HCT116 (cell line): Measurements from ENCODE around the gene CD9. TPM values are rescaled to one million over a fixed set of nuclear protein-coding genes. Genes with fewer than 3 reads are reported as not detected.

Experiments used
- ATAC-seq: fragments of 200-7000 bp; cut with Tn5 transposase; 2 replicates; pipeline ENCODE4 v1.9.1; 2020; ENCODE audit warnings: mild to moderate bottlenecking, moderate library complexity
- BruUV-seq: library from RNA; stranded (reverse); fragments of 400-500 nt; replicated peaks from 2 replicates; lab custom pipeline; 2021; lab: Mats Ljungman, UMichigan
- CTCF ChIA-PET: fragments of 300-600 bp; sonication (Branson Sonifier 250); formaldehyde crosslinking; loops from one replicate; lab custom pipeline; 2021; ENCODE audit warnings: antibody characterized with exemption; lab: Charles Lee
- POLR2A ChIA-PET: fragments of 300-600, 350-600 bp; sonication (Branson Sonifier 250); formaldehyde crosslinking; loops from one replicate; lab custom pipeline; 2021; ENCODE audit warnings: antibody characterized with exemption; lab: Charles Lee
- RAD21 ChIA-PET, 2 experiments: fragments of 300-600 bp; sonication (Branson Sonifier 250); formaldehyde crosslinking; loops; one replicate each; lab custom pipeline; 2023; ENCODE audit warnings: low total read pairs in 2 of 2; ENCODE audit not compliant: uncharacterized antibody in 2 of 2, unreplicated experiment in 2 of 2, low non-redundant PET in 1 of 2; lab: Charles Lee
- DNase-seq: peaks from one replicate; pipeline ENCODE4 v3.0.0-alpha.2; 2010; ENCODE audit warnings: low read depth, low spot score
- H2AFZ ChIP-seq: fragments of 200-600 bp; shearing (Covaris generic), sonication (generic); 2 replicates; pipeline ENCODE4 v1.6.1; 2017; ENCODE audit warnings: low read depth, mixed run types, mixed read lengths, antibody characterized with exemption, low read length; ENCODE audit not compliant: poor library complexity, severe bottlenecking
- H3K27ac ChIP-seq: 2 replicates; pipeline ENCODE4 v1.5.1; 2012; ENCODE audit warnings: low read depth, low read length
- H3K27me3 ChIP-seq: fragments of 200-600 bp; sonication (generic); 2 replicates; pipeline ENCODE4 v1.6.1; 2016; ENCODE audit warnings: mixed run types, low read length, mixed read lengths; ENCODE audit not compliant: insufficient read depth
- H3K36me3 ChIP-seq, 2 experiments: fragments of 200-500 bp in 1 of 2; fragments of 200-600 bp in 1 of 2; sonication (Bioruptor generic) in 1 of 2; sonication (generic) in 1 of 2; 2 replicates each; pipeline versions ENCODE4 v1.5.1 to v1.6.1; 2014 to 2016; ENCODE audit warnings: low read length in 2 of 2, inconsistent platforms in 1 of 2, mixed read lengths in 1 of 2, mixed run types in 1 of 2; ENCODE audit not compliant: insufficient read depth in 2 of 2, control insufficient read depth in 1 of 2
- H3K4me1 ChIP-seq, 2 experiments: fragments of 200-600 bp in 1 of 2; sonication (generic) in 1 of 2; 2 replicates each; pipeline versions ENCODE4 v1.5.1 to v1.6.1; 2012 to 2017; ENCODE audit warnings: low read length in 2 of 2, inconsistent platforms in 1 of 2, mild to moderate bottlenecking in 1 of 2, mixed read lengths in 1 of 2, mixed run types in 1 of 2, moderate library complexity in 1 of 2; ENCODE audit not compliant: insufficient read depth in 2 of 2, control insufficient read depth in 1 of 2
- H3K4me2 ChIP-seq: fragments of 200-600 bp; sonication (generic); 2 replicates; pipeline ENCODE4 v1.6.1; 2017; ENCODE audit warnings: mixed run types, low read length, mixed read lengths
- H3K4me3 ChIP-seq, 2 experiments: fragments of 200-600 bp in 1 of 2; sonication (generic) in 1 of 2; replicated peaks in 1 of 2; 2 replicates each; pipeline ENCODE4 v1.5.1; 2011 to 2016; ENCODE audit warnings: low read length in 2 of 2, control low read depth in 1 of 2, low read depth in 1 of 2, mild to moderate bottlenecking in 1 of 2, mixed read lengths in 1 of 2, mixed run types in 1 of 2
- H3K79me2 ChIP-seq: fragments of 200-600 bp; sonication (generic); 2 replicates; pipeline ENCODE4 v1.6.1; 2017; ENCODE audit warnings: mild to moderate bottlenecking, mixed run types, low read length, moderate library complexity, mixed read lengths; ENCODE audit not compliant: insufficient read depth
- H3K9ac ChIP-seq: fragments of 200-600 bp; sonication (generic); 2 replicates; pipeline ENCODE4 v1.6.1; 2016; ENCODE audit warnings: low read length, mixed read lengths
- H3K9me2 ChIP-seq: fragments of 200-600 bp; sonication (generic), shearing (Covaris generic); 2 replicates; pipeline ENCODE4 v1.6.1; 2017; ENCODE audit warnings: mixed run types, mild to moderate bottlenecking, moderate library complexity; ENCODE audit not compliant: insufficient read depth
- H3K9me3 ChIP-seq, 2 experiments: fragments of 200-500 bp in 1 of 2; fragments of 200-600 bp in 1 of 2; sonication (Bioruptor generic) in 1 of 2; sonication (generic) in 1 of 2; 2 replicates each; pipeline ENCODE4 v1.6.1; 2014 to 2017; ENCODE audit warnings: low read length in 2 of 2, mixed read lengths in 2 of 2, inconsistent platforms in 1 of 2, low read depth in 1 of 2, mild to moderate bottlenecking in 1 of 2, mixed run types in 1 of 2, moderate library complexity in 1 of 2; ENCODE audit not compliant: control insufficient read depth in 1 of 2, insufficient read depth in 1 of 2
- H4K20me1 ChIP-seq: fragments of 200-600 bp; sonication (generic), shearing (Covaris generic); 2 replicates; pipeline ENCODE4 v1.6.1; 2017; ENCODE audit warnings: mixed run types, mild to moderate bottlenecking, moderate library complexity; ENCODE audit not compliant: insufficient read depth
- ATF3 ChIP-seq: IDR thresholded peaks from 2 replicates; pipeline ENCODE4 v1.6.1; 2012
- CBX3 ChIP-seq: IDR thresholded peaks from 2 replicates; pipeline ENCODE4 v1.6.1; 2012; ENCODE audit warnings: low read depth
- CEBPB ChIP-seq: IDR thresholded peaks from 2 replicates; pipeline ENCODE4 v1.6.1; 2012; ENCODE audit warnings: low read depth
- CTCF ChIP-seq, 3 experiments: fragments of 200-600 bp in 1 of 3; sonication (generic) in 1 of 3; IDR thresholded peaks in 2 of 3; conservative IDR thresholded peaks in 1 of 3; 2 replicates each; pipeline ENCODE4 v1.5.1; 2012 to 2017; ENCODE audit warnings: low read depth in 2 of 3, low read length in 2 of 3, antibody characterized with exemption in 1 of 3, borderline replicate concordance in 1 of 3, control low read depth in 1 of 3, mild to moderate bottlenecking in 1 of 3, mixed read lengths in 1 of 3, mixed run types in 1 of 3, moderate library complexity in 1 of 3; ENCODE audit not compliant: insufficient read depth in 1 of 3
- EGR1 ChIP-seq: IDR thresholded peaks from 2 replicates; pipeline ENCODE4 v1.6.1; 2012; ENCODE audit warnings: low read depth
- ELF1 ChIP-seq: IDR thresholded peaks from 2 replicates; pipeline ENCODE4 v1.6.1; 2012; ENCODE audit warnings: low read depth, borderline replicate concordance
- EZH2phosphoT487 ChIP-seq: fragments of 200-600 bp; IDR thresholded peaks from 2 replicates; pipeline ENCODE4 v1.6.1; 2018; ENCODE audit warnings: antibody characterized with exemption, borderline replicate concordance
- FOSL1 ChIP-seq: IDR thresholded peaks from 2 replicates; pipeline ENCODE4 v1.6.1; 2012; ENCODE audit warnings: low read depth
- JUND ChIP-seq: IDR thresholded peaks from 2 replicates; pipeline ENCODE4 v1.6.1; 2012
- POLR2A ChIP-seq: IDR thresholded peaks from 2 replicates; pipeline ENCODE4 v1.7.0; 2011; ENCODE audit warnings: borderline replicate concordance; ENCODE audit not compliant: insufficient read depth, insufficient read length; ENCODE audit errors: extremely low read depth
- RAD21 ChIP-seq: IDR thresholded peaks from 2 replicates; pipeline ENCODE4 v1.6.1; 2012; ENCODE audit warnings: low read depth, mild to moderate bottlenecking
- REST ChIP-seq: IDR thresholded peaks from 2 replicates; pipeline ENCODE4 v1.6.1; 2012; ENCODE audit warnings: low read depth
- SIN3A ChIP-seq: IDR thresholded peaks from 2 replicates; pipeline ENCODE4 v1.6.1; 2012; ENCODE audit warnings: low read depth
- SP1 ChIP-seq: IDR thresholded peaks from 2 replicates; pipeline ENCODE4 v1.6.1; 2012; ENCODE audit warnings: low read depth
- TCF7L2 ChIP-seq: IDR thresholded peaks from 2 replicates; pipeline ENCODE4 v1.7.0; 2011; ENCODE audit warnings: borderline replicate concordance, inconsistent platforms; ENCODE audit not compliant: insufficient read depth, insufficient read length; ENCODE audit errors: extremely low read depth
- YY1 ChIP-seq: IDR thresholded peaks from 2 replicates; pipeline ENCODE4 v1.6.1; 2011; ENCODE audit warnings: low read length, low read depth, moderate library complexity, mild to moderate bottlenecking; ENCODE audit not compliant: insufficient replicate concordance; ENCODE audit errors: extremely low read depth
- ZFX ChIP-seq: fragments of 450-650 bp; IDR thresholded peaks from 2 replicates; pipeline ENCODE4 v1.6.1; 2017
- ZNF274 ChIP-seq: fragments of 200-500 bp; sonication (Bioruptor generic); IDR thresholded peaks from 2 replicates; pipeline ENCODE4 v1.6.1; 2014; ENCODE audit warnings: mild to moderate bottlenecking, low read depth, low read length, inconsistent platforms
- intact Hi-C: fragments of 100-400 bp; cut with micrococcal nuclease; formaldehyde crosslinking; loops from 2 replicates; pipeline ENCODE4 v1.10.0; 2022
- total RNA-seq: library from RNA; stranded (reverse); gene quantifications from one replicate; pipeline ENCODE4 v1.2.1, GENCODE V29; 2021; ENCODE audit not compliant: unreplicated experiment
- TF ChIP-seq, protein P1 (sequence below): IDR thresholded peaks from 2 replicates; pipeline ENCODE4 v1.6.1; 2011; ENCODE audit warnings: mild to moderate bottlenecking, low read length, moderate library complexity; ENCODE audit not compliant: insufficient replicate concordance; ENCODE audit errors: extremely low read depth
- TF ChIP-seq, protein P2 (sequence below): IDR thresholded peaks from 2 replicates; pipeline ENCODE4 v1.6.1; 2012

The CD9 gene
- total RNA-seq, 1 experiment from 2014 or later = 182 TPM

GRCh38 chr12:6181583-6182278 is 18.5 kb upstream of the CD9 start:
- ATAC-seq (no peak), DNase-seq (no peak)
- intact Hi-C loops = no loop called here
- H3K9me2 ChIP-seq = no peaks in the 10 kb centered on the region
- H3K4me3 ChIP-seq = no peak overlapping the region
- peak overlapping the region; percentile 33; the same call in 1 of the 2 replicates for H3K4me2 ChIP-seq
- no TSS peak for BruUV-seq
- H3K36me3 ChIP-seq = no peaks in the 10 kb centered on the region
- no peak overlapping the region for H3K27ac ChIP-seq
- H2AFZ ChIP-seq = no peak overlapping the region
- POLR2A ChIA-PET = interaction anchor here (1.0 kb wide), 1 partner anchor 74 kb away, joined by 3 read pairs; no protein-coding TSS in a partner anchor
- H4K20me1 ChIP-seq = no peaks in the 10 kb centered on the region
- H3K27me3 ChIP-seq = no peaks in the 10 kb centered on the region
- H3K79me2 ChIP-seq = no peaks in the 10 kb centered on the region
- H3K9me3 ChIP-seq = no peaks in the 10 kb centered on the region
- CTCF ChIA-PET = interaction anchor here (1.2 kb wide), 1 partner anchor 14 kb away, joined by 5 read pairs; no protein-coding TSS in a partner anchor
- RAD21 ChIA-PET = interaction anchor here in 1 of 2 experiments (0.6 kb wide), 1 partner anchor 74 kb away, joined by 6 read pairs; no protein-coding TSS in a partner anchor
- H3K4me1 ChIP-seq = peaks cover 16 to 51% of the 10 kb centered on the region in 2 experiments
- TF ChIP-seq, protein P1, sequence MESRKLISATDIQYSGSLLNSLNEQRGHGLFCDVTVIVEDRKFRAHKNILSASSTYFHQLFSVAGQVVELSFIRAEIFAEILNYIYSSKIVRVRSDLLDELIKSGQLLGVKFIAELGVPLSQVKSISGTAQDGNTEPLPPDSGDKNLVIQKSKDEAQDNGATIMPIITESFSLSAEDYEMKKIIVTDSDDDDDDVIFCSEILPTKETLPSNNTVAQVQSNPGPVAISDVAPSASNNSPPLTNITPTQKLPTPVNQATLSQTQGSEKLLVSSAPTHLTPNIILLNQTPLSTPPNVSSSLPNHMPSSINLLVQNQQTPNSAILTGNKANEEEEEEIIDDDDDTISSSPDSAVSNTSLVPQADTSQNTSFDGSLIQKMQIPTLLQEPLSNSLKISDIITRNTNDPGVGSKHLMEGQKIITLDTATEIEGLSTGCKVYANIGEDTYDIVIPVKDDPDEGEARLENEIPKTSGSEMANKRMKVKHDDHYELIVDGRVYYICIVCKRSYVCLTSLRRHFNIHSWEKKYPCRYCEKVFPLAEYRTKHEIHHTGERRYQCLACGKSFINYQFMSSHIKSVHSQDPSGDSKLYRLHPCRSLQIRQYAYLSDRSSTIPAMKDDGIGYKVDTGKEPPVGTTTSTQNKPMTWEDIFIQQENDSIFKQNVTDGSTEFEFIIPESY = no peak
- TF ChIP-seq SP1 = no peak
- TF ChIP-seq CBX3 = no peak
- no peak for TF ChIP-seq REST
- TF ChIP-seq JUND = no peak
- TF ChIP-seq, protein P2, sequence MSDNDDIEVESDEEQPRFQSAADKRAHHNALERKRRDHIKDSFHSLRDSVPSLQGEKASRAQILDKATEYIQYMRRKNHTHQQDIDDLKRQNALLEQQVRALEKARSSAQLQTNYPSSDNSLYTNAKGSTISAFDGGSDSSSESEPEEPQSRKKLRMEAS = no peak
- TF ChIP-seq ELF1 = no peak
- TF ChIP-seq SIN3A = no peak
- TF ChIP-seq ZNF274 = no peak
- no peak for TF ChIP-seq TCF7L2
- no peak for TF ChIP-seq POLR2A
- no peak for TF ChIP-seq EZH2phosphoT487
- no peak for TF ChIP-seq ATF3
- no peak for TF ChIP-seq ZFX
- TF ChIP-seq RAD21 = no peak
- TF ChIP-seq CTCF (IDR thresholded peaks at IDR 0.05 in 2 of 3, conservative IDR thresholded peaks at IDR 0.05 in 1 of 3; ENCODE audit: borderline replicate concordance in 1 of 3, insufficient read depth in 1 of 3, low read depth in 2 of 3, low read length in 2 of 3) = no peak
- TF ChIP-seq CEBPB = no peak
- TF ChIP-seq YY1 = no peak
- no peak for TF ChIP-seq EGR1
- TF ChIP-seq FOSL1 = no peak
- H3K9ac ChIP-seq = no peak overlapping the region
